Spleen (tissue), 11 donors: ENCODE results near the gene EXD3. TPM values are rescaled to one million over a fixed set of nuclear protein-coding genes. Genes with fewer than 3 reads are reported as not detected.
A peak's percentile ranks its signal among the peaks of the same experiment; 100 is the strongest.

Source experiments
- DNase-seq: peaks from one replicate; pipeline ENCODE4 v3.0.0-alpha.2; 2020
- H3K27ac ChIP-seq, 8 donors: fragments of 200-600 bp; sonication (generic) in 7 of 8; 1 replicate in 4 of 8; 2 replicates in 4 of 8; pipeline versions ENCODE4 v1.5.0 to v1.8.0; 2016 to 2021; ENCODE audit warnings: inconsistent platforms in 4 of 8, mild to moderate bottlenecking in 4 of 8, moderate library complexity in 1 of 8
- H3K27me3 ChIP-seq, 7 donors: fragments of 200-600 bp; sonication (generic) in 6 of 7; replicated peaks in 1 of 7; 1 replicate in 4 of 7; 2 replicates in 3 of 7; pipeline versions ENCODE4 v1.5.0 to v1.8.0; 2016 to 2021; ENCODE audit warnings: inconsistent platforms in 3 of 7, mild to moderate bottlenecking in 1 of 7
- H3K36me3 ChIP-seq, 6 donors: fragments of 200-600 bp; sonication (generic) in 5 of 6; 1 replicate in 4 of 6; 2 replicates in 2 of 6; pipeline versions ENCODE4 v1.5.0 to v1.8.0; 2016 to 2021; ENCODE audit warnings: inconsistent platforms in 2 of 6
- H3K4me1 ChIP-seq, 6 donors: fragments of 200-600 bp; sonication (generic) in 5 of 6; 1 replicate in 3 of 6; 2 replicates in 3 of 6; pipeline versions ENCODE4 v1.5.0 to v1.8.0; 2016 to 2021; ENCODE audit warnings: inconsistent platforms in 3 of 6
- H3K4me3 ChIP-seq, 8 donors: fragments of 200-600 bp; sonication (generic) in 7 of 8; 1 replicate in 4 of 8; 2 replicates in 4 of 8; pipeline versions ENCODE4 v1.5.0 to v1.8.0; 2016 to 2021; ENCODE audit warnings: inconsistent platforms in 4 of 8, mild to moderate bottlenecking in 4 of 8, moderate library complexity in 2 of 8
- H3K9me3 ChIP-seq, 8 donors: fragments of 200-600 bp; sonication (generic) in 7 of 8; 1 replicate in 4 of 8; 2 replicates in 4 of 8; pipeline versions ENCODE4 v1.5.0 to v1.8.0; 2016 to 2021; ENCODE audit warnings: inconsistent platforms in 4 of 8
- POLR2A ChIP-seq, 3 donors: fragments of 450-650 bp; IDR thresholded peaks; one replicate each; pipeline ENCODE4 v1.5.1; 2017; ENCODE audit warnings: antibody characterized with exemption in 3 of 3, mild to moderate bottlenecking in 1 of 3
- POLR2AphosphoS5 ChIP-seq, 3 donors: sonication (generic); formaldehyde crosslinking; IDR thresholded peaks; one replicate each; pipeline ENCODE4 v1.5.1; 2017; ENCODE audit warnings: antibody characterized with exemption in 3 of 3
- WGBS, 5 donors: extraction: QIAGEN DNeasy Blood & Tissue Kit in 3 of 5; methylation state at CpG; one replicate each; pipeline versions ENCODE4 v1.1.5 to v1.1.7; 2013 to 2018; 5-methylcytosine and 5-hydroxymethylcytosine counted together
- intact Hi-C: fragments of 100-400 bp; cut with DNase I; formaldehyde crosslinking; loops from one replicate; pipeline ENCODE4 v1.15.0; 2023; ENCODE audit warnings: low total_unique reads
- polyA plus RNA-seq, 3 donors: library from polyadenylated mRNA; stranded (reverse); fragments of 200-250 nt; gene quantifications; one replicate each; pipeline ENCODE4 v1.2.1, GENCODE V29; 2013
- total RNA-seq, 7 donors: library from RNA; depleted of rRNA in 3 of 7; stranded (reverse); fragments of >200 nt in 3 of 7; fragmentation: NEBNext Ultra II Directional in 4 of 7; extraction: Animal tissue kit (Norgen Biotek cat#: 25700) in 4 of 7; gene quantifications; one replicate each; pipeline versions ENCODE4 v1.1.0 to v1.2.1, GENCODE V29; 2016 to 2021
- TF ChIP-seq, protein P1 (sequence below), 11 experiments: fragments of 200-600 bp in 7 of 11; fragments of 450-650 bp in 4 of 11; sonication (generic) in 4 of 11; IDR thresholded peaks in 8 of 11; conservative IDR thresholded peaks in 3 of 11; 1 replicate in 7 of 11; 2 replicates in 4 of 11; pipeline versions ENCODE4 v1.4.0 to v1.8.0; 2016 to 2021; ENCODE audit warnings: antibody characterized with exemption in 11 of 11, inconsistent platforms in 4 of 11, mild to moderate bottlenecking in 1 of 11
- donor health status: healthy with polysubstance abuse.
- donor health status: DM: no; HTN: no; CAD: no; lungs with moderate emphysema.
- donor health status: DM: no; HTN: no; CAD: no.
- donor health status: Bipolar disorder and iron deficiency.
- donor health status: healthy.
- donor health status: DM: no; HTN: no; CAD: no.
- donor health status: DM: yes; HTN: yes; CAD: no.

EXD3 gene
- total and polyA plus RNA-seq, 10 donors = 14.5 to 62.3 (median 36.3) TPM

- H3K4me3 ChIP-seq = peak overlapping the region; percentile 52 to 99 (median 86)
- 8 to 22% (median 17%) methylated on average over 10 to 77 of the region's 77 CpGs for WGBS, 5 donors
- TF ChIP-seq, protein P1, sequence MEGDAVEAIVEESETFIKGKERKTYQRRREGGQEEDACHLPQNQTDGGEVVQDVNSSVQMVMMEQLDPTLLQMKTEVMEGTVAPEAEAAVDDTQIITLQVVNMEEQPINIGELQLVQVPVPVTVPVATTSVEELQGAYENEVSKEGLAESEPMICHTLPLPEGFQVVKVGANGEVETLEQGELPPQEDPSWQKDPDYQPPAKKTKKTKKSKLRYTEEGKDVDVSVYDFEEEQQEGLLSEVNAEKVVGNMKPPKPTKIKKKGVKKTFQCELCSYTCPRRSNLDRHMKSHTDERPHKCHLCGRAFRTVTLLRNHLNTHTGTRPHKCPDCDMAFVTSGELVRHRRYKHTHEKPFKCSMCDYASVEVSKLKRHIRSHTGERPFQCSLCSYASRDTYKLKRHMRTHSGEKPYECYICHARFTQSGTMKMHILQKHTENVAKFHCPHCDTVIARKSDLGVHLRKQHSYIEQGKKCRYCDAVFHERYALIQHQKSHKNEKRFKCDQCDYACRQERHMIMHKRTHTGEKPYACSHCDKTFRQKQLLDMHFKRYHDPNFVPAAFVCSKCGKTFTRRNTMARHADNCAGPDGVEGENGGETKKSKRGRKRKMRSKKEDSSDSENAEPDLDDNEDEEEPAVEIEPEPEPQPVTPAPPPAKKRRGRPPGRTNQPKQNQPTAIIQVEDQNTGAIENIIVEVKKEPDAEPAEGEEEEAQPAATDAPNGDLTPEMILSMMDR (IDR thresholded peaks at IDR 0.05 in 8 of 11, conservative IDR thresholded peaks at IDR 0.05 in 3 of 11) = peak in 5 of 11 experiments; percentile 22 to 69 (median 46)
- TF ChIP-seq POLR2A (IDR thresholded peaks at IDR 0.05) = no peak
- TF ChIP-seq POLR2AphosphoS5 (IDR thresholded peaks at IDR 0.05) = peak in 1 of 3 donors; percentile 12
- peaks cover 0 to 5% (median 0%) of the 10 kb centered on the region in 7 donors for H3K27me3 ChIP-seq
- H3K4me1 ChIP-seq = peaks cover 10 to 54% (median 33%) of the 10 kb centered on the region in 6 donors
- DNase-seq = peak; percentile 87
- H3K36me3 ChIP-seq = peaks cover 0 to 6% (median 0%) of the 10 kb centered on the region in 6 donors
- H3K9me3 ChIP-seq = no peaks in the 10 kb centered on the region
- intact Hi-C loops = loop anchor here (5.0 kb wide), 1 partner anchor 104 kb away; no protein-coding TSS in a partner anchor
- H3K27ac ChIP-seq = peak overlapping the region; percentile 44 to 88 (median 80)
Observed at GRCh38 chr9:137423514-137424291, 741 bp upstream of the EXD3 start.

GRCh38 chr9:137421838-137422603 is 941 bp downstream of the EXD3 start:
- WGBS, 5 donors = 3 to 6% (median 4%) methylated on average over 11 of the region's 11 CpGs
- DNase-seq = no peak
- TF ChIP-seq, protein P1 (IDR thresholded peaks at IDR 0.05 in 8 of 11, conservative IDR thresholded peaks at IDR 0.05 in 3 of 11) = no peak
- intact Hi-C loops = loop anchor here (5.0 kb wide), 1 partner anchor 105 kb away; no protein-coding TSS in a partner anchor
- H3K9me3 ChIP-seq = no peaks in the 10 kb centered on the region
- peaks cover 0 to 11% (median 0%) of the 10 kb centered on the region in 7 donors for H3K27me3 ChIP-seq
- H3K27ac ChIP-seq = peak overlapping the region; percentile 48 to 88 (median 78)
- peak overlapping the region; percentile 81 to 99 (median 95) for H3K4me3 ChIP-seq
- peaks cover 10 to 70% (median 33%) of the 10 kb centered on the region in 6 donors for H3K4me1 ChIP-seq
- H3K36me3 ChIP-seq = peaks cover 0 to 14% (median 0%) of the 10 kb centered on the region in 6 donors

- peaks cover 0 to 24% (median 0%) of the 10 kb centered on the region in 6 donors for H3K36me3 ChIP-seq
- TF ChIP-seq POLR2AphosphoS5 (IDR thresholded peaks at IDR 0.05) (peak in 2 of 3 donors; percentile 61 to 76), POLR2A (IDR thresholded peaks at IDR 0.05) (no peak)
- TF ChIP-seq, protein P1 (IDR thresholded peaks at IDR 0.05 in 8 of 11, conservative IDR thresholded peaks at IDR 0.05 in 3 of 11) = no peak
- H3K9me3 ChIP-seq = no peaks in the 10 kb centered on the region
- H3K27ac ChIP-seq = peak overlapping the region in 6 of 8 donors; percentile 8 to 63 (median 15)
- peaks cover 0 to 8% (median 0%) of the 10 kb centered on the region in 7 donors for H3K27me3 ChIP-seq
- H3K4me3 ChIP-seq = peak overlapping the region in 7 of 8 donors; percentile 2 to 54 (median 35)
- intact Hi-C loops = no loop called here
- H3K4me1 ChIP-seq = peaks cover 14 to 78% (median 30%) of the 10 kb centered on the region in 6 donors
- peak; percentile 82 for DNase-seq
- 65 to 93% (median 82%) methylated on average over 86 to 99 of the region's 99 CpGs for WGBS, 5 donors
Observed at GRCh38 chr9:137417161-137418021, 5.6 kb downstream of the EXD3 start.
